Endothelial cell (in vitro differentiated cells): Measurements from ENCODE around the gene OMP. TPM values are rescaled to one million over a fixed set of nuclear protein-coding genes. Genes with fewer than 3 reads are reported as not detected.

Source experiments
- DNase-seq: peaks from one replicate; pipeline ENCODE4 v3.0.0; 2021; ENCODE audit warnings: low spot score
- H3K27ac Mint-ChIP-seq: one replicate; pipeline ENCODE4 v1.8.0; 2021; ENCODE audit warnings: mixed read lengths, inconsistent platforms; ENCODE audit not compliant: unreplicated experiment
- H3K27me3 Mint-ChIP-seq: one replicate; pipeline ENCODE4 v1.8.0; 2021; ENCODE audit warnings: mild to moderate bottlenecking, moderate library complexity, mixed read lengths, inconsistent platforms; ENCODE audit not compliant: unreplicated experiment
- H3K36me3 Mint-ChIP-seq: one replicate; pipeline ENCODE4 v1.8.0; 2021; ENCODE audit warnings: mild to moderate bottlenecking, low read depth, mixed read lengths, inconsistent platforms; ENCODE audit not compliant: unreplicated experiment
- H3K4me1 Mint-ChIP-seq: one replicate; pipeline ENCODE4 v1.8.0; 2021; ENCODE audit warnings: mild to moderate bottlenecking, mixed read lengths, inconsistent platforms; ENCODE audit not compliant: unreplicated experiment
- H3K4me3 Mint-ChIP-seq: one replicate; pipeline ENCODE4 v1.8.0; 2021; ENCODE audit warnings: mild to moderate bottlenecking, mixed read lengths, inconsistent platforms; ENCODE audit not compliant: unreplicated experiment
- H3K9me3 Mint-ChIP-seq: one replicate; pipeline ENCODE4 v1.8.0; 2021; ENCODE audit warnings: mixed read lengths, inconsistent platforms; ENCODE audit not compliant: unreplicated experiment
- total RNA-seq: library from RNA; stranded (reverse); fragmentation: NEBNext Ultra II Directional; extraction: Animal tissue kit (Norgen Biotek cat#: 25700); gene quantifications from one replicate; pipeline ENCODE4 v1.2.1, GENCODE V29; 2021; ENCODE audit not compliant: unreplicated experiment
- TF ChIP-seq, protein P1 (sequence below): fragments of 200-600 bp; sonication (generic); IDR thresholded peaks from one replicate; pipeline ENCODE4 v1.5.0; 2021; ENCODE audit warnings: antibody characterized with exemption; ENCODE audit not compliant: unreplicated experiment

The OMP gene
- total RNA-seq, 1 donor from 2014 or later = not detected

DNA sequence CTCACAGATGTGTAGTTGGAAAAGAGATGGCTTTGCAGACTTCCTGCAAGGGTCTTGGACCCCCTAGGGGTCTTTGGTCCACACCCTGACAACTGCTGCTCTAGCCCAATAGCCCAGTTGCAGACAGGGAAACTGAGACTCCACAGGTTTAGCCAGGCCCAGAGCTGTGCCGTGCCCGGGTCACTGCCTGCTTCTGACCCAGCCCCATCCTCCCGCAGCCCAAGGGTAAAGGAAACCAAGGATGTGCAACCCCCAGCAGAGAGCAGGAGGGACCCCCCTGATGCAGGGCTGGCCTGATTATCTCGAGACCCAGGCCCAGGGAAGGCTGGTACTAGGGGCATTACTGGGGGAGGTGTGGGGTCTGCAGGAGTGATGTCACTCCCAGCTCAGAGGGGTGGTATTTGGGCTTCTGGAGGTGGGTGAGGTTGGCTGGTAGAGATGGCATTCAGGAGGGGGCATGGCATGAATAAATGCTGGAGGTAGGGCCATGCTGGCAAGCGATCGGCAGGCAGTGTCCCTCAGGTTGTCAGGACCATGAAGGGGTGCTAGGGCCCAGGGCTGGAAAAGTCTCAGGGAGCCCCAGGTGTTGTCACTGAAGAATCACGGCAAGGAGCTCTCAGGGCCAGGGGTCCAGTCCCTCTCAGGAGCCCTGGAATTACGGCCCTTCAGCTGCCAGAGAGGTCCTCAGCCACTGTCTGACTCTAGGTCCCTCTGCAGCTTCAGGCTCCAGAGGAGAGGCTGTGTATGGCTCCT, 46.5 kb downstream of the OMP start:
- Mint-ChIP-seq H3K4me1 (peaks cover 4% of the 10 kb centered on the region), H3K27me3 (peaks cover 6% of the 10 kb centered on the region), H3K27ac (no peak overlapping the region), H3K36me3 (no peaks in the 10 kb centered on the region), H3K9me3 (no peaks in the 10 kb centered on the region), H3K4me3 (no peak overlapping the region)
- TF ChIP-seq, protein P1, sequence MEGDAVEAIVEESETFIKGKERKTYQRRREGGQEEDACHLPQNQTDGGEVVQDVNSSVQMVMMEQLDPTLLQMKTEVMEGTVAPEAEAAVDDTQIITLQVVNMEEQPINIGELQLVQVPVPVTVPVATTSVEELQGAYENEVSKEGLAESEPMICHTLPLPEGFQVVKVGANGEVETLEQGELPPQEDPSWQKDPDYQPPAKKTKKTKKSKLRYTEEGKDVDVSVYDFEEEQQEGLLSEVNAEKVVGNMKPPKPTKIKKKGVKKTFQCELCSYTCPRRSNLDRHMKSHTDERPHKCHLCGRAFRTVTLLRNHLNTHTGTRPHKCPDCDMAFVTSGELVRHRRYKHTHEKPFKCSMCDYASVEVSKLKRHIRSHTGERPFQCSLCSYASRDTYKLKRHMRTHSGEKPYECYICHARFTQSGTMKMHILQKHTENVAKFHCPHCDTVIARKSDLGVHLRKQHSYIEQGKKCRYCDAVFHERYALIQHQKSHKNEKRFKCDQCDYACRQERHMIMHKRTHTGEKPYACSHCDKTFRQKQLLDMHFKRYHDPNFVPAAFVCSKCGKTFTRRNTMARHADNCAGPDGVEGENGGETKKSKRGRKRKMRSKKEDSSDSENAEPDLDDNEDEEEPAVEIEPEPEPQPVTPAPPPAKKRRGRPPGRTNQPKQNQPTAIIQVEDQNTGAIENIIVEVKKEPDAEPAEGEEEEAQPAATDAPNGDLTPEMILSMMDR = no peak
- DNase-seq = no peak

DNA sequence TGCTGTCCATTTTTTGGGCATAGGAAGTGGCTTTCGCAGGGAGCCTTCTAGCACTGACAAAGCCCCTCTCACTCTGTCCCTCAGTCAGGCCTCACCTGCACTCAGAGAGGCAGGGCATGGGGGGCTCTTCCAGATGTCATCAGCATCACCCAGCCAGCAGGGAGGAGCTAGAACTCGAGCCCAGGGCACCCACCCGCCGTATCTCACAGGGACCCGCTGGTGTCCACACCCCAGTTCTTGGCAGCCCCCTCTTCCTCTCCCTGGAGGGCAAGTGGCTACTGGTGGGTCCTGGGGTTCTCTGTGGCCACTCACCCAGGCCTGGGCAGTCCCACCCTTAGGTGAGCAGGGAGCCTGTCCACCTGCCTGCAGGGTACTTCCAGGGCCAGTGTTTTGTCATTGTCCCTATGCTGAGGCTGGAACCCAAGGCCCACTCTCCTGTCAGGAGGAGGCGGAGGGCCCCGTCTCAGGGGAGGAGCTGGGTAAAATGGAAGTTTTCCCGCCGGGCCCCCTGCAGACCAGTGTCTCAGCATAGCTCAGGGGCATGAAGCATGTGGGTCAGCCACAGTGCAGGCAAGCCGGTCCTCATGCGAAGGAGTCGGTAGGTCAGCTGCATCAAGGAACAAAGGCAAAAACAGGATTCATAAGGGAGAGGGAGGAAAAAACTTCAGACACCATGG, 47.2 kb downstream of the OMP start:
- peaks cover 4% of the 10 kb centered on the region for H3K27me3 Mint-ChIP-seq
- no peak overlapping the region for H3K27ac Mint-ChIP-seq
- TF ChIP-seq, protein P1 = no peak
- no peaks in the 10 kb centered on the region for H3K36me3 Mint-ChIP-seq
- no peak for DNase-seq
- H3K4me3 Mint-ChIP-seq = no peak overlapping the region
- H3K4me1 Mint-ChIP-seq = peaks cover 4% of the 10 kb centered on the region
- no peaks in the 10 kb centered on the region for H3K9me3 Mint-ChIP-seq

DNA sequence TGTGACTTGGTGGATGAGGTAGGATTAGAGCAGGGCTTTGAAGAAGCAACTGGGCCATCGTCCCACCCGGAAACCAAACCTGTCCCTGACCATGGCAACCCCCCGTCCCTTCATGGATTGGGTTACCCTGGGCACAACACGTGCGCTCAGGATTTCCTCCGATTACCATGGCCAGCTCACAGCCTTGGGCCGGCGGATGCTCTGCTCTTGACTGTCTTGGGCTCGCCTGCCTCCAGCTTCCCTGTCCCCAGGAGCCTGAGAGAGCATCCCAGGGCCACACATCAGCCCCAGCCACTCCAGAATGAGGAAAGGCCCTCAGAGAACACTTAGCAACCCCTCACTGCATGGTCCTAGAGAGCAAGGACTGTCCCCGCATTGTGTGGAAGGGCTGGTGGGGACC, 48.2 kb downstream of the OMP start:
- TF ChIP-seq, protein P1 = no peak

DNA sequence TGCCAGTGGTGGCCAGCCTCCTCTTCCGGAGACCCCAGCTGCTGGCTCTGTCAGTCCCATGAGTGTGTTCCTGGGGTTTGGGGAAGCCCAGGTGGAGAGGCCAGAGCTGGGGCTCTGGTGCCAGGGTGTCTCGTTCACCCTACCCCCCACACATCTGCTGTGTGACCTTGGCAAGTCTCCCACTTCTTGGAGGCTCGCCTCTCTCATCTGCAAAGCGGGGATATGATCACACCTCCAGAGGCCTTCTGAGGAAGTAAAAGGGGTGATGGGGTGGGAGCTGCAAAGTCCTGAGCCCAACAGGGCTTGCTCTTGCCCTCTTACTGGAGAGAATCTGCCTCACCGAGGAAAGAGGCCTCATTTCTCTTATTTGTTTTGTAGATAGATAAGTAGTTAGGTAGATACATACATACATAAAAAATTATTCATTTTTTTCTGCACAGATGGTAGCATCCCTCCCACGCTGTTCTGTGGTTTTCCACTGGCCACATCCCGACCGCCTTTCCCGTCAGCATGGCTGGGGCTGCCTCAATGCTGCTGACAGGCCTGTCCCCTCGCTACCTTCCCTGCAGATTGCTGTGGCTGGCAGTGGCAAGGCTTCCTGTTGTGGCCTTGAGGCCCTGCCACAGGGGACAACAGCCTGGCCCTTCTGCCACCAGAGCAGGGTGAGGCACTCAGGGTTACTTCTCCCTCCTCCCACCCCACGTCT, 49.3 kb downstream of the OMP start:
- no peak overlapping the region for H3K4me3 Mint-ChIP-seq
- peaks cover 10% of the 10 kb centered on the region for H3K27me3 Mint-ChIP-seq
- no peak for DNase-seq
- H3K9me3 Mint-ChIP-seq = no peaks in the 10 kb centered on the region
- no peak overlapping the region for H3K27ac Mint-ChIP-seq
- TF ChIP-seq, protein P1 = no peak
- peaks cover 5% of the 10 kb centered on the region for H3K36me3 Mint-ChIP-seq
- H3K4me1 Mint-ChIP-seq = peaks cover 4% of the 10 kb centered on the region

More for the DNA sequence above, 48.2 kb downstream of the OMP start:
- Mint-ChIP-seq H3K4me1 (peaks cover 4% of the 10 kb centered on the region), H3K27ac (no peak overlapping the region), H3K4me3 (no peak overlapping the region), H3K9me3 (no peaks in the 10 kb centered on the region), H3K27me3 (peaks cover 6% of the 10 kb centered on the region), H3K36me3 (peaks cover under 1% of the 10 kb centered on the region)
- DNase-seq = no peak
